HG02852 (cell line): ENCODE results near the gene ZCCHC3.
A peak's percentile ranks its signal among the peaks of the same experiment; 100 is the strongest.

Source experiments
- ATAC-seq: cut with Tn5 transposase; IDR thresholded peaks from one replicate; pipeline ENCODE4 v1.9.1; 2021; ENCODE audit warnings: mild to moderate bottlenecking, moderate library complexity; ENCODE audit not compliant: unreplicated experiment

The ZCCHC3 gene

GRCh38 chr20:278607-279571 is 18.5 kb upstream of the ZCCHC3 start:
- no peak for ATAC-seq

- no peak for ATAC-seq
Measured at GRCh38 chr20:284172-284571, 13.2 kb upstream of the ZCCHC3 start.

GRCh38 chr20:286508-286907 is 10.9 kb upstream of the ZCCHC3 start:
- no peak for ATAC-seq

GRCh38 chr20:288956-289692 is 8.2 kb upstream of the ZCCHC3 start:
- no peak for ATAC-seq

GRCh38 chr20:289693-290083 is 7.7 kb upstream of the ZCCHC3 start:
- peak; percentile 11 for ATAC-seq

GRCh38 chr20:290084-290831 is 7.1 kb upstream of the ZCCHC3 start, which contains the start of gene C20orf96:
Gene C20orf96 (minus strand): TSS chr20:290750. CDS start chr20:290610, 140 bp downstream.
- peak; percentile 90 for ATAC-seq

- no peak for ATAC-seq
Measured at GRCh38 chr20:294602-295001, 2.8 kb upstream of the ZCCHC3 start.

- no peak for ATAC-seq
Measured at GRCh38 chr20:295804-296203, 1.6 kb upstream of the ZCCHC3 start.

GRCh38 chr20:297925-298775 is 780 bp downstream of the ZCCHC3 start:
- peak; percentile 27 for ATAC-seq

GRCh38 chr20:298776-299391 is 1.5 kb downstream of the ZCCHC3 start:
- ATAC-seq = no peak

- no peak for ATAC-seq
Measured at GRCh38 chr20:300345-300990, 3.1 kb downstream of the ZCCHC3 start.

GRCh38 chr20:301886-302848 is 4.8 kb downstream of the ZCCHC3 start:
- ATAC-seq = no peak

GRCh38 chr20:305745-306144 is 8.4 kb downstream of the ZCCHC3 start:
- no peak for ATAC-seq

GRCh38 chr20:308427-309038 is 11.2 kb downstream of the ZCCHC3 start:
- no peak for ATAC-seq

GRCh38 chr20:309306-309840 is 12.0 kb downstream of the ZCCHC3 start:
- ATAC-seq = no peak

- peak; percentile 100 for ATAC-seq
Measured at GRCh38 chr20:309841-310644, 12.7 kb downstream of the ZCCHC3 start.

GRCh38 chr20:310645-311044 is 13.3 kb downstream of the ZCCHC3 start:
- ATAC-seq = no peak
